ENCODE measurements around the gene CCDC177. TPM values are rescaled to one million over a fixed set of nuclear protein-coding genes. Genes with fewer than 3 reads are reported as not detected.

Gene CCDC177
- total RNA-seq, 1 donor from 2014 or later: 0.13 TPM

- Histone ChIP-seq H3K36me3 (ENCODE audit: control insufficient read depth, insufficient read depth, low read length) (no peaks in the 10 kb centered on the region), H3K27me3 (ENCODE audit: control insufficient read depth, insufficient read depth, low read length) (no peaks in the 10 kb centered on the region), H3K4me3 (ENCODE audit: low read depth, low read length) (no peak overlapping the region)
- TF ChIP-seq CTCF (IDR thresholded peaks at IDR 0.05; ENCODE audit: insufficient read depth, low read length, poor library complexity, severe bottlenecking): no peak
- DNase-seq (ENCODE audit: low read depth): no peak
Measured at GRCh38 chr14:69616408-69616773, 41.7 kb upstream of the CCDC177 start.

DNA sequence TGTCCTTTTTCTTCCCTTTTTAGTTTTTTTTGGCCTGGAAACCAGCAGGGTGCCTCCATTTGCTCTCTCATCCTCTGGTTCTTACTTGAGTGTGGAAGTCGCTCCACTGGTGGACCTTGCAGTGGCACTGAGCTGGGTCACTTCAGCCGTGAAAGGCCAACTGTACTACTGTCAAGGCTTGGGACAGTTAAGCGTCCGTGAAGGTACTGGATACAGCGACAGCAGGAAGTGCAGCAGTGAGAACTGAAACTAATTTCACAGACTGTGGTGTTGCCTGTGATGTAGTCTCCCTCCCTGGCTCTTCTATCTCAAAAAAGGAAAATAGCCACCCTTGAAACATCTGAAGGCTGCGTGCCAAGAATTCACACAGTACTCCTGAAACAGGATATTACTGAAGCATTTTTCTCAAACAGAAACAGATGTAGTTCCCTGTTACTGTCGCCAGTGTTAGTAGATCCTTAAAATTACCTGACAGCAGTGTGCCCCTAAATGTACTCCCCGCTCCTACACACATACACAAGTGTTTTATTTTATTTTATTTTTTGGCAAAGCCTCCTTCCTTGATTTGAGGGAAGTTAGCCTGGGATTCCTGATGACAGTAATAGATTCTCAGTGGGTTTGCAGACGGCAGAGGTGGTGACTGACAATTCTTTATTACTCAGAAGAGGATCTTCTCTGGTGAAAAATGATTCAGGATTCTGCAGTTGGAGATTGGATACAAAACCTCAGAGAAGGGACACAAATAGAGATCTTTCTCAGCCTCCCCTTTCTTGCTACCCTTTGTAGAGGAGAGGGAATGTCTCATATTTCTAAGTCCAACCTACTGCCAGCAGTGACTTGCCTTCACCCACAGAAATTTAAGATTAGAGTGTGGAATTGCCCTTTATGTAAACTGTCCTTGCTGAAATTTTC is 41.1 kb upstream of the CCDC177 start:
- no peaks in the 10 kb centered on the region for H3K27me3 ChIP-seq (ENCODE audit: control insufficient read depth, insufficient read depth, low read length)
- H3K4me3 ChIP-seq (ENCODE audit: low read depth, low read length): no peak overlapping the region
- no peaks in the 10 kb centered on the region for H3K36me3 ChIP-seq (ENCODE audit: control insufficient read depth, insufficient read depth, low read length)
- no peak for DNase-seq (ENCODE audit: low read depth)
- no peak for TF ChIP-seq CTCF (IDR thresholded peaks at IDR 0.05; ENCODE audit: insufficient read depth, low read length, poor library complexity, severe bottlenecking)

- H3K4me3 ChIP-seq (ENCODE audit: low read depth, low read length): no peak overlapping the region
- TF ChIP-seq CTCF (IDR thresholded peaks at IDR 0.05; ENCODE audit: insufficient read depth, low read length, poor library complexity, severe bottlenecking): no peak
- H3K27me3 ChIP-seq (ENCODE audit: control insufficient read depth, insufficient read depth, low read length): no peaks in the 10 kb centered on the region
- H3K36me3 ChIP-seq (ENCODE audit: control insufficient read depth, insufficient read depth, low read length): no peaks in the 10 kb centered on the region
- DNase-seq (ENCODE audit: low read depth): no peak
Measured at GRCh38 chr14:69615121-69615495, 40.4 kb upstream of the CCDC177 start.

DNA sequence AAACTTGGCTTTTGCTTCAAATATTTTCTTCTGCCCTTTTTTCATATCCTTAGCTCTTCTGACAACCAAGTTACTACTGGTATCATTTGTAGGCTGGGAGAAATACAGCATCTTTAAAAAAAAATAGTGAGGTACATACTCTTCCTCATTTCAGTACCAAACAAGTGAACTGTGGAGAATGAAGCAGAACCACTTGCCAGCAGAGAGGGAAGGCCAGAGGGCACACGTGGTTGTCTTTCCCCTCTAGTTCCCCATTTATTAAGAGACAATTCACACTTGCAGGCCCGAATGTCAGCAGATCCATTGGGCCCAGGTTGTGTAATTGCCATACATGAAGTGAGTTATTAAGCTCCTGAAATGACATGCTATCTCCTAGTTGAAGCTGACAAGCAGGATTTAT is 39.9 kb upstream of the CCDC177 start:
- TF ChIP-seq CTCF (IDR thresholded peaks at IDR 0.05; ENCODE audit: insufficient read depth, low read length, poor library complexity, severe bottlenecking): no peak
- no peak overlapping the region for H3K4me3 ChIP-seq (ENCODE audit: low read depth, low read length)
- no peaks in the 10 kb centered on the region for H3K27me3 ChIP-seq (ENCODE audit: control insufficient read depth, insufficient read depth, low read length)
- DNase-seq (ENCODE audit: low read depth): no peak
- H3K36me3 ChIP-seq (ENCODE audit: control insufficient read depth, insufficient read depth, low read length): no peaks in the 10 kb centered on the region

- Histone ChIP-seq H3K4me3 (ENCODE audit: low read depth, low read length) (peak overlapping the region; percentile 84), H3K27me3 (ENCODE audit: control insufficient read depth, insufficient read depth, low read length) (no peaks in the 10 kb centered on the region), H3K36me3 (ENCODE audit: control insufficient read depth, insufficient read depth, low read length) (no peaks in the 10 kb centered on the region)
- DNase-seq (ENCODE audit: low read depth): no peak
- TF ChIP-seq CTCF (IDR thresholded peaks at IDR 0.05; ENCODE audit: insufficient read depth, low read length, poor library complexity, severe bottlenecking): no peak
Measured at GRCh38 chr14:69613312-69614073, 38.8 kb upstream of the CCDC177 start.
